Activated CD8-positive, alpha-beta T cell treated with anti-CD3 and anti-CD28 coated beads, Interleukin-2, amount 10 ng/mL, durations not matched to agents 7 days and 5 days (primary cell): ENCODE results near the gene CCDC150. TPM values are rescaled to one million over a fixed set of nuclear protein-coding genes. Genes with fewer than 3 reads are reported as not detected.
A peak's percentile ranks its signal among the peaks of the same experiment; 100 is the strongest.

Source experiments
- ATAC-seq: fragments of 150-1000 bp; cut with Tn5 transposase; one replicate; pipeline ENCODE4 v1.10.0; 2021; ENCODE audit warnings: moderate library complexity
- CTCF ChIA-PET: fragments of 350-600 bp; sonication (Branson Sonifier 250); formaldehyde crosslinking; loops from one replicate; lab custom pipeline; 2021; ENCODE audit warnings: antibody characterized with exemption; lab: Charles Lee
- POLR2A ChIA-PET: fragments of 350-600 bp; sonication (Branson Sonifier 250); formaldehyde crosslinking; loops from one replicate; lab custom pipeline; 2021; ENCODE audit warnings: antibody characterized with exemption; lab: Charles Lee
- DNase-seq: peaks from one replicate; pipeline ENCODE4 v3.0.0-alpha.2; 2020
- H3K27ac Mint-ChIP-seq: one replicate; pipeline ENCODE4 v1.8.0; 2021; ENCODE audit warnings: mild to moderate bottlenecking, mixed read lengths
- H3K27me3 Mint-ChIP-seq: one replicate; pipeline ENCODE4 v1.8.0; 2021; ENCODE audit warnings: low read depth, mixed read lengths
- H3K36me3 Mint-ChIP-seq: one replicate; pipeline ENCODE4 v1.8.0; 2021; ENCODE audit warnings: low read depth, mixed read lengths
- H3K4me1 Mint-ChIP-seq: one replicate; pipeline ENCODE4 v1.8.0; 2021; ENCODE audit warnings: low read depth, mixed read lengths
- H3K4me3 Mint-ChIP-seq: one replicate; pipeline ENCODE4 v1.8.0; 2021; ENCODE audit warnings: mild to moderate bottlenecking, mixed read lengths
- H3K9me3 Mint-ChIP-seq: one replicate; pipeline ENCODE4 v1.8.0; 2022; ENCODE audit warnings: mixed read lengths; ENCODE audit not compliant: insufficient read depth
- total RNA-seq, 2 experiments: library from RNA; stranded (reverse); gene quantifications; one replicate each; pipeline ENCODE4 v1.2.3, GENCODE V29; 2021

CCDC150 gene
- total RNA-seq, result 10 to 100 TPM; 17.3 to 23.9 TPM

DNA sequence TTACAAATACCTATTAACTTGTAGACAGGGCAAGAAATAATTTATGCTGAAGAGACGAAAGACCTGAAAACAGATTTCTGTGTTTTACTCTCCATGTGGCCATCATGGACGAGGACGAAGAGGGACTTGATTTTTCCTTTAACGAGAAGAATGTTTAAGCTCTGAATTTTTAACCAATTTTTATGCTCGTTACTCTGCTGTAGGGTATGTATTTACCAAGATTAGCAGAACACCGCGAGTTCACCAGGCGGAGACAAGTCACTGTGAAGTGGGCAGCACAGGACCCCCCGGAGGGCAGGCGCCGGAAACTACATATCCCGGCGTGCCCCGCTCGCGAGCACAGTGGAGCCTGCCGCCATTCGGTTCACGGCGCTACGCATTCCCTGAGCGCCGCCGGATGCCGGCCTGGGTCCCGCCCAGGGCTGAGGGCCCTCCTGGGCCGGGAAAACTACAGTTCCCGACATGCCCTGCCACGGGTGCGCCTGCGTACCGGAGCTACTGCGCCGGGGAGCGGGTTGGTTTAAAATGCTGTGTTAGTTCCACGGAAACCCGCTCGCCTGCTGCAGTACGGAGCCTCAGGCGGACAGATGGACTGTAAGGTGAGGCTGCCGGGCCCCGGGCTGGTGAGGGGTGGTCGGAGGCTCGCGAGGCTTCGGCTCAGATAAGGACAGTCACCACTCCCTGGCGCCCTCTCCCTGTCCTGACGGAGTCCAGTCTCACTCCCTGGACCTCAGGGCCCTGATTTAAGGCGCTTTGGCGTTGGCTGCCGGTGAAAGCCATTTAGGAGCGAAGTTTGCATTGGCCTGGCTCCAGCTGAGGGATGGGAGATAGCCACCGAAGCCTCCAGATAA is at the start of gene CCDC150:
Gene CCDC150 (plus strand): TSS at position 536 of the 851 bp plus-strand sequence. CDS start 52 bp downstream, at position 588.
- CTCF ChIA-PET, result interaction anchor here (0.9 to 1.5 kb wide), 5 partner anchors 111 to 571 kb away, joined by 3 to 6 read pairs (median 3); partner anchors contain the start of genes DNAH7 and GTF3C3
- POLR2A ChIA-PET, result interaction anchor here (0.6 to 1.5 kb wide), 5 partner anchors 20 to 861 kb away, joined by 3 to 4 read pairs (median 4); partner anchors contain the start of genes GTF3C3, HSPD1 and HSPE1
- DNase-seq, result peak; percentile 97
- H3K4me3 Mint-ChIP-seq, result peak within 1 kb of the TSS; percentile 88
- peaks cover 5% of the 10 kb centered on the region for H3K27me3 Mint-ChIP-seq
- H3K4me1 Mint-ChIP-seq, result peaks cover 23% of the 10 kb centered on the region
- H3K9me3 Mint-ChIP-seq, result no peaks in the 10 kb centered on the region
- H3K36me3 Mint-ChIP-seq, result no peaks in the 10 kb centered on the region
- ATAC-seq, result peak; percentile 100
- peak within 1 kb of the TSS; percentile 80 for H3K27ac Mint-ChIP-seq

GRCh38 chr2:196590286-196590685 is 49.2 kb upstream of the CCDC150 start:
- H3K9me3 Mint-ChIP-seq, result no peaks in the 10 kb centered on the region
- CTCF ChIA-PET, result interaction anchor here (0.7 kb wide), 1 partner anchor 46 kb away, joined by 3 read pairs; no protein-coding TSS in a partner anchor
- no peak overlapping the region for H3K27ac Mint-ChIP-seq
- H3K36me3 Mint-ChIP-seq, result no peaks in the 10 kb centered on the region
- POLR2A ChIA-PET, result no interaction called here
- H3K4me3 Mint-ChIP-seq, result no peak overlapping the region
- ATAC-seq (no peak), DNase-seq (no peak)
- peaks cover 76% of the 10 kb centered on the region for H3K27me3 Mint-ChIP-seq
- H3K4me1 Mint-ChIP-seq, result peaks cover 7% of the 10 kb centered on the region

GRCh38 chr2:196591004-196591403 is 48.5 kb upstream of the CCDC150 start:
- Mint-ChIP-seq H3K9me3 (no peaks in the 10 kb centered on the region), H3K27ac (no peak overlapping the region), H3K36me3 (no peaks in the 10 kb centered on the region), H3K27me3 (peaks cover 78% of the 10 kb centered on the region), H3K4me1 (peaks cover 7% of the 10 kb centered on the region), H3K4me3 (no peak overlapping the region)
- ATAC-seq, result no peak
- CTCF ChIA-PET, result interaction anchor here (1.2 kb wide), 1 partner anchor 137 kb away, joined by 6 read pairs; no protein-coding TSS in a partner anchor
- DNase-seq, result no peak
- POLR2A ChIA-PET, result interaction anchor here (0.7 kb wide), 1 partner anchor 421 kb away, joined by 4 read pairs; no protein-coding TSS in a partner anchor

- H3K27ac Mint-ChIP-seq, result no peak overlapping the region
- H3K9me3 Mint-ChIP-seq, result no peaks in the 10 kb centered on the region
- peaks cover 7% of the 10 kb centered on the region for H3K4me1 Mint-ChIP-seq
- no peak overlapping the region for H3K4me3 Mint-ChIP-seq
- H3K36me3 Mint-ChIP-seq, result no peaks in the 10 kb centered on the region
- ChIA-PET POLR2A (no interaction called here), CTCF (interaction anchor here (1.1 to 1.2 kb wide), 2 partner anchors 138 to 218 kb away, joined by 3 to 6 read pairs; no protein-coding TSS in a partner anchor)
- ATAC-seq (no peak), DNase-seq (no peak)
- H3K27me3 Mint-ChIP-seq, result peaks cover 76% of the 10 kb centered on the region
These were observed 47.9 kb upstream of the CCDC150 start for GRCh38 chr2:196591621-196592022.

DNA sequence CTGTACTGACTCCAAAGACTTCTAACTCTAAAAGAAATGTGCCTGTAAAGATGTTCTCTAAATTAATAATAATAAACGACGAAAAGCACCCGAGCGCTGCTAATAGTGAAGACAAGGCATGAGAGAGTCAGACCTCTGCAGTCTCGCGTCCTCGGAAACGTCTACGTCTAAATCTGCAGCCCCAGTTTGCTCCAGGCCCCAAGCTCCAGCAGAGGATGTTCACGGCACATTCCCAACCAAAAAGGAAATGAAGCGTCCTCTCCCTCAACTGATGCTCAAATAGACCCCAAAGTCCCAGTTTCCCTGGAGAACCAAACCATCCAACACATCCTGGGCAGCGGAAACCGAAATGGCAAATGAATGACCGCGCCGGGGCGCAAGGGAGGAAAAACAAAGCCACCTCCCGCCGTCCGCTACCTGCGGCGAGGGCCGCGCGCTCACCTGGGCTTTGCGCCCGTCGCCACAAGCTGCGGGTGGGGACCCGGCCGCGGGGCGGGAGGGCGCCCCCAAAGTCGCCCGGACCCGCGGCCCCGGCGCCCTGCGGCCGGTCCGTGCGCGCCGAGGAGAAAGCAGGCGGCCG is 47.1 kb upstream of the CCDC150 start:
- ChIA-PET CTCF (interaction anchor here (0.8 to 1.1 kb wide), 2 partner anchors 219 to 525 kb away, joined by 3 read pairs; no protein-coding TSS in a partner anchor), POLR2A (no interaction called here)
- Mint-ChIP-seq H3K4me1 (peaks cover 7% of the 10 kb centered on the region), H3K4me3 (peak overlapping the region; percentile 75), H3K27ac (no peak overlapping the region), H3K27me3 (peaks cover 80% of the 10 kb centered on the region), H3K36me3 (no peaks in the 10 kb centered on the region), H3K9me3 (no peaks in the 10 kb centered on the region)
- ATAC-seq (no peak), DNase-seq (peak; percentile 27)

DNA sequence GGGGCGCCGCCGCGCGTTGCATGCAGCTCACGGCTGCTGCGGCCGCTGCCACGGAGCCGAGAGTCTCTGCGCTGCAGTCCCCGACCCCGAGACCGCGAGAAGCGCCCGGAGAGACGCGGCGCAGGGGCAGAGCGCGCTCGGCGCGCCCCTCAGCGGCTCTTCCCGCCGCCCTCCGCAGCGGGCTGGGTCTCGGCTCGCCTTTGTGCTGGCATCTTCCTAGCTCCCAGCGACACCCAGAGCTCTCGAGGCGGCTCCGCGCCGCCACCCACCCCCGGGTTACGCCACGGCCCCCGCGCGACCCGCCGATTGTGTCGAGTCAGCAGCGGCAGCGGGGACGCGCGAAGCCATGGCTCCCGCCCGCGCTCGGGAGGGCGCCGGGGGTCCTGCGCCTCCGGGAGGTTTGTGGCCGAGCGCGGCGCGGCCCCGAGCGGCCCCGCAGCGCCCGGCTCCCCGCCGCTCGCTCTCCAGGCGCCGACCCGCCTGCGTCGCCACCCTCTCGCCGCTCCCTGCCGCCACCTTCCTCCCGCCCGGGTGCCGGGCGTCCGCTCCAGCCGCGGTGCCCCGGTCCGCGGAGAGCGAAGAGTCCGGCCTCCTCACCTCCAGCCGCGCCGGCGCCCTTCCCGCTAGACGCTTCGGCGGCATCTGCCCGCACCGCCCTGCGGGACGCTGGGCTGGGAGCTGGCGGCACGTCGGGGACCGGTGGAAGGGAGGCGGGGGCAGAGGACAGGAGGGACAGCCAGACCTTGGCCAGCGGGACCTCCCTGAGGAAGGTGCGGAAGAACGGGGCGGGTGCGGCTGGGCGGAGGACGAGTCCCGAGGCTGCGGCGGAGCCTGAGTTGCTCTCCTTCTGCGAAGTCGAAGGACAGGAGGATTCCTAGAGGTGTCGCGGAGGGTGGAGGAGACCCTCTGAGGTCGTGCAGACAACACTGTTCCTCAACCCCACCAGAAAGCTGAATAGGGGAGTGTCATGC is 46.3 kb upstream of the CCDC150 start, which contains the start of gene HECW2:
Gene HECW2 (minus strand): TSS at position 644 of the 971 bp plus-strand sequence.
- Mint-ChIP-seq H3K4me1 (peaks cover 7% of the 10 kb centered on the region), H3K36me3 (no peaks in the 10 kb centered on the region), H3K27ac (no peak within 1 kb of the TSS), H3K9me3 (no peaks in the 10 kb centered on the region), H3K27me3 (peaks cover 74% of the 10 kb centered on the region), H3K4me3 (peak within 1 kb of the TSS; percentile 75)
- CTCF ChIA-PET, result interaction anchor here (1.1 kb wide), 1 partner anchor 220 kb away, joined by 3 read pairs; no protein-coding TSS in a partner anchor
- POLR2A ChIA-PET, result no interaction called here
- DNase-seq (peak; percentile 26), ATAC-seq (peak; percentile 79)

DNA sequence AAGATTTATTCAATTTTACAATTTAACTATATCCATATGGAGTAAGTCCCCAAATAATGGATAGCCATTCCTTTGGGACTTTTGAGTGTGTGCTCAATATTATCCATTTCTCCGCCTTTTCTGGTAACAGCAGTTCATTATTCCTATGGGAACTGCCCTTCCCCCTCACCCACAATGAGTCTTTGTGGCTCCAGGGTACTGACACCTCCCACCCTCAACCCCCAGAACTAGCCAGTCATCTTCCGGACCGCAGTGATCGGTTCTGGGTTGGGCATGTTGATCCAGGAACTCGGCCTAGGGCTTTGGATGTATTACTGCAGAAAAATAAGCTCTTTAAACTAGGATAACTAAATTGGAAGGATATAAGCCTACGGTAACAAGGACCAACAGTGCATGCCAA is 45.4 kb upstream of the CCDC150 start:
- no peak overlapping the region for H3K4me3 Mint-ChIP-seq
- ATAC-seq, result no peak
- CTCF ChIA-PET, result no interaction called here
- H3K9me3 Mint-ChIP-seq, result no peaks in the 10 kb centered on the region
- H3K27ac Mint-ChIP-seq, result no peak overlapping the region
- H3K36me3 Mint-ChIP-seq, result no peaks in the 10 kb centered on the region
- H3K27me3 Mint-ChIP-seq, result peaks cover 66% of the 10 kb centered on the region
- POLR2A ChIA-PET, result interaction anchor here (0.7 kb wide), 1 partner anchor 46 kb away, joined by 3 read pairs; the partner anchor contains the start of gene CCDC150
- H3K4me1 Mint-ChIP-seq, result peaks cover 7% of the 10 kb centered on the region
- DNase-seq, result no peak

- Mint-ChIP-seq H3K36me3 (no peaks in the 10 kb centered on the region), H3K4me3 (no peak overlapping the region), H3K9me3 (no peaks in the 10 kb centered on the region), H3K27ac (no peak overlapping the region), H3K27me3 (peaks cover 38% of the 10 kb centered on the region), H3K4me1 (peaks cover 4% of the 10 kb centered on the region)
- DNase-seq (no peak), ATAC-seq (no peak)
- CTCF ChIA-PET, result no interaction called here
- POLR2A ChIA-PET, result no interaction called here
These were observed 42.0 kb upstream of the CCDC150 start for GRCh38 chr2:196597531-196597930.

DNA sequence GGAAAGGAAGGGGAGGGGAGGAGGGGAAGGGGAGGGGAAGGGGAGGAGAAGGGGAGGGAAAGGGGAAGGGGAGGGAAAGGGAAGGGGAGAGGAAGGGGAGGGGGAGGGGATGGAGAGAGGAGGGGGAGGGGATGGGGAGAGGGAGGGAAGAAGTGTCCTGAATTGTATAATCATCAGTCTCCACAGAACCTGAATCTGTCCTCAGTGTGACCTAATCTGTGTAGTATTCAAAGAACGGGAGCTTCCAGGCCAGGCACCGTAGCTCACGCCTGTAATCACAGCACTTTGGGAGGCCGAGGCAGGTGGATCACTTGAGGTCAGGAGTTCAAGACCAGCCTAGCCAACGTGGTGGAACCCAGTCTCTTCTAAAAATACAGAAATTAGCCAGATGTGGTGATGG is 41.1 kb upstream of the CCDC150 start:
- ATAC-seq (no peak), DNase-seq (no peak)
- Mint-ChIP-seq H3K27me3 (peaks cover 37% of the 10 kb centered on the region), H3K36me3 (no peaks in the 10 kb centered on the region), H3K4me1 (peaks cover 4% of the 10 kb centered on the region), H3K4me3 (no peak overlapping the region), H3K9me3 (no peaks in the 10 kb centered on the region), H3K27ac (no peak overlapping the region)
- CTCF ChIA-PET, result no interaction called here
- POLR2A ChIA-PET, result no interaction called here

GRCh38 chr2:196598846-196599245 is 40.7 kb upstream of the CCDC150 start:
- H3K36me3 Mint-ChIP-seq, result no peaks in the 10 kb centered on the region
- ATAC-seq, result no peak
- CTCF ChIA-PET, result no interaction called here
- H3K9me3 Mint-ChIP-seq, result no peaks in the 10 kb centered on the region
- no peaks in the 10 kb centered on the region for H3K4me1 Mint-ChIP-seq
- peaks cover 33% of the 10 kb centered on the region for H3K27me3 Mint-ChIP-seq
- POLR2A ChIA-PET, result no interaction called here
- no peak overlapping the region for H3K27ac Mint-ChIP-seq
- DNase-seq, result no peak
- H3K4me3 Mint-ChIP-seq, result no peak overlapping the region
